ENCODE data around the gene CYB561. TPM values are rescaled to one million over a fixed set of nuclear protein-coding genes. Genes with fewer than 3 reads are reported as not detected.

Gene CYB561
- total RNA-seq, 1 donor from 2014 or later: 23.0 TPM

- Histone ChIP-seq H3K27ac (no peak overlapping the region), H3K36me3 (peaks cover 7 to 13% of the 10 kb centered on the region in 2 donors), H3K27me3 (no peaks in the 10 kb centered on the region), H3K4me3 (no peak overlapping the region), H3K4me1 (no peaks in the 10 kb centered on the region), H3K9me3 (no peaks in the 10 kb centered on the region)
- intact Hi-C loops (cut with DNase I): no loop called here
- no peak for DNase-seq (ENCODE audit: low spot score in 2 of 2)
- TF ChIP-seq CTCF (IDR thresholded peaks at IDR 0.05): no peak
These were observed 56.0 kb downstream of the CYB561 start for GRCh38 chr17:63390090-63390489.

- intact Hi-C loops (cut with DNase I): no loop called here
These were observed 58.3 kb downstream of the CYB561 start for GRCh38 chr17:63387656-63388340.

GRCh38 chr17:63382826-63383225 is 63.3 kb downstream of the CYB561 start:
- Histone ChIP-seq H3K27ac (no peak overlapping the region), H3K9me3 (no peaks in the 10 kb centered on the region), H3K27me3 (no peaks in the 10 kb centered on the region), H3K4me3 (no peak overlapping the region), H3K36me3 (no peaks in the 10 kb centered on the region), H3K4me1 (peaks cover 0 to 10% of the 10 kb centered on the region in 2 donors)
- intact Hi-C loops (cut with DNase I): no loop called here
- no peak for TF ChIP-seq CTCF (IDR thresholded peaks at IDR 0.05)
- no peak for DNase-seq (ENCODE audit: low spot score in 2 of 2)

More at GRCh38 chr17:63387656-63388340, 58.3 kb downstream of the CYB561 start:
- TF ChIP-seq CTCF (IDR thresholded peaks at IDR 0.05): no peak
- H3K36me3 ChIP-seq: peaks cover 7 to 13% of the 10 kb centered on the region in 2 donors
- no peaks in the 10 kb centered on the region for H3K4me1 ChIP-seq
- no peaks in the 10 kb centered on the region for H3K27me3 ChIP-seq
- H3K4me3 ChIP-seq: no peak overlapping the region
- no peaks in the 10 kb centered on the region for H3K9me3 ChIP-seq
- DNase-seq (ENCODE audit: low spot score in 2 of 2): no peak
- no peak overlapping the region for H3K27ac ChIP-seq

Other genes with a start within 250 kb of the CYB561 start
- gene ACE, start 30.8 kb upstream of the CYB561 start, total RNA-seq: 72.6 TPM
- gene KCNH6, start 77.1 kb upstream of the CYB561 start, total RNA-seq: not detected
- gene DCAF7, start 104.2 kb upstream of the CYB561 start, total RNA-seq: 18.6 TPM
- 6.2 TPM for gene TACO1, start 154.6 kb upstream of the CYB561 start, total RNA-seq
- gene MAP3K3, start 176.1 kb upstream of the CYB561 start, total RNA-seq: 75.6 TPM